K562 (cell line): ENCODE results near the gene NF1. TPM values are rescaled to one million over a fixed set of nuclear protein-coding genes. Genes with fewer than 3 reads are reported as not detected.
A peak's percentile ranks its signal among the peaks of the same experiment; 100 is the strongest.

Experiments used
- ATAC-seq: fragments of 200-7000 bp; cut with Tn5 transposase; 3 replicates; pipeline ENCODE4 v1.9.1; 2020; ENCODE audit warnings: moderate library complexity
- Bru-seq: library from RNA; stranded (reverse); fragments of 400-500 nt; gene quantifications from one replicate; lab custom pipeline; 2021; lab: Mats Ljungman, UMichigan
- BruChase-seq, 2 experiments: library from RNA; stranded (reverse); fragments of 400-500 nt; gene quantifications; one replicate each; lab custom pipeline; 2021; lab: Mats Ljungman, UMichigan
- BruUV-seq: library from RNA; stranded (reverse); fragments of 400-500 nt; replicated peaks from 2 replicates; lab custom pipeline; 2021; lab: Mats Ljungman, UMichigan
- CTCF ChIA-PET: fragments of 300-600 bp; formaldehyde crosslinking; extraction: SDS; loops from one replicate; lab custom pipeline; 2021; ENCODE audit warnings: low intra/inter-chr PET ratio; lab: Yijun Ruan, JAX
- POLR2A ChIA-PET: fragments of 300-600, 350-650 bp; sonication (Branson Sonifier 250); formaldehyde crosslinking; extraction: SDS; loops from one replicate; lab custom pipeline; 2021; ENCODE audit warnings: antibody characterized with exemption, inconsistent platforms; lab: Yijun Ruan, JAX
- DNase-seq, 4 experiments: peaks; one replicate each; pipeline versions ENCODE4 v3.0.0 to v3.0.0-alpha.2; 2011 to 2018; ENCODE audit warnings: low spot score in 3 of 4, mixed read lengths in 3 of 4; ENCODE audit errors: extremely low read depth in 1 of 4
- FAIRE-seq: peaks from 2 replicates; lab custom pipeline; 2011; peaks lifted over from hg19 to GRCh38; lab: Jason Lieb, UNC
- H2AFZ ChIP-seq: 2 replicates; pipeline ENCODE4 v1.6.0; 2011; ENCODE audit warnings: low read depth, low read length, control low read depth, inconsistent platforms
- H3K27ac ChIP-seq: fragments of 200-600 bp; 3 replicates; pipeline ENCODE4 v1.8.0; 2011; ENCODE audit warnings: low read depth, mild to moderate bottlenecking, control low read depth, inconsistent platforms, low read length, moderate library complexity, mixed read lengths; ENCODE audit errors: extremely low read depth
- H3K27me3 ChIP-seq, 2 experiments: fragments of 300-600 bp in 1 of 2; 2 replicates in 1 of 2; 3 replicates in 1 of 2; pipeline versions ENCODE4 v1.6.0 to v1.8.0; 2011; ENCODE audit warnings: inconsistent platforms in 2 of 2, low read length in 2 of 2, mild to moderate bottlenecking in 1 of 2, mixed read lengths in 1 of 2, moderate library complexity in 1 of 2; ENCODE audit not compliant: control insufficient read depth in 2 of 2, insufficient read depth in 2 of 2
- H3K36me3 ChIP-seq: fragments of 300-600 bp; 3 replicates; pipeline ENCODE4 v1.8.0; 2011; ENCODE audit warnings: mild to moderate bottlenecking, low read length, inconsistent platforms; ENCODE audit not compliant: control insufficient read depth, insufficient read depth
- H3K4me1 ChIP-seq, 2 experiments: fragments of 200-600 bp in 1 of 2; replicated peaks in 1 of 2; 2 replicates in 1 of 2; 3 replicates in 1 of 2; pipeline versions ENCODE4 v1.5.1 to v1.8.0; 2011; ENCODE audit warnings: inconsistent platforms in 2 of 2, low read length in 2 of 2, mild to moderate bottlenecking in 1 of 2, mixed read lengths in 1 of 2, moderate library complexity in 1 of 2; ENCODE audit not compliant: control insufficient read depth in 2 of 2, insufficient read depth in 2 of 2
- H3K4me2 ChIP-seq: 2 replicates; pipeline ENCODE4 v1.6.1; 2011; ENCODE audit warnings: low read length, control low read depth, inconsistent platforms, mixed read lengths; ENCODE audit not compliant: insufficient read depth
- H3K4me3 ChIP-seq: fragments of 200-600 bp; sonication (generic), shearing (Covaris generic); 2 replicates; pipeline ENCODE4 v1.5.1; 2016; ENCODE audit warnings: control low read depth, inconsistent platforms
- H3K79me2 ChIP-seq: fragments of 200-600 bp; 3 replicates; pipeline ENCODE4 v1.8.0; 2011; ENCODE audit warnings: low read length, inconsistent platforms; ENCODE audit not compliant: control insufficient read depth, insufficient read depth
- H3K9ac ChIP-seq, 2 experiments: 2 replicates each; pipeline versions ENCODE4 v1.6.0 to v1.6.1; 2011; ENCODE audit warnings: low read depth in 2 of 2, low read length in 2 of 2, control low read depth in 1 of 2, inconsistent platforms in 1 of 2, mild to moderate bottlenecking in 1 of 2, mixed read lengths in 1 of 2; ENCODE audit not compliant: insufficient read depth in 1 of 2
- H3K9me1 ChIP-seq: one replicate; pipeline ENCODE4 v1.6.0; 2011; ENCODE audit warnings: inconsistent platforms, mild to moderate bottlenecking, low read length, moderate library complexity; ENCODE audit not compliant: control insufficient read depth, insufficient read depth
- H3K9me3 ChIP-seq: replicated peaks from 2 replicates; pipeline ENCODE4 v1.5.1; 2011; ENCODE audit warnings: low read depth, low read length, inconsistent platforms; ENCODE audit not compliant: control insufficient read depth, insufficient read depth
- H4K20me1 ChIP-seq: replicated peaks from 2 replicates; pipeline ENCODE4 v1.6.1; 2011; ENCODE audit warnings: low read length, inconsistent platforms, mixed read lengths; ENCODE audit not compliant: control insufficient read depth, insufficient read depth
- CREM ChIP-seq: IDR thresholded peaks from 2 replicates; pipeline ENCODE4 v1.6.1; 2014; ENCODE audit warnings: antibody characterized with exemption, low read depth
- HDAC6 ChIP-seq: IDR thresholded peaks from 2 replicates; pipeline ENCODE4 v1.6.1; 2012; ENCODE audit warnings: low read depth, mild to moderate bottlenecking, control low read depth, inconsistent platforms, low read length, moderate library complexity
- ILF3 ChIP-seq: fragments of 450-650 bp; IDR thresholded peaks from 2 replicates; pipeline ENCODE4 v1.6.1; 2018; ENCODE audit warnings: antibody characterized with exemption, mild to moderate bottlenecking, moderate library complexity, borderline replicate concordance
- VEZF1 ChIP-seq: fragments of 200-800 bp; sonication (Bioruptor generic); IDR thresholded peaks from 2 replicates; pipeline ENCODE4 v1.6.1; 2017; ENCODE audit warnings: missing genetic modification characterization, missing compliant biosample characterization
- ZNF197 ChIP-seq: fragments of 200-800 bp; sonication (Bioruptor generic); IDR thresholded peaks from 2 replicates; pipeline ENCODE4 v1.6.1; 2016; ENCODE audit warnings: low read depth, missing genetic modification characterization, missing compliant biosample characterization
- ZNF41 ChIP-seq: fragments of 250-450 bp; sonication (Bioruptor Pico); conservative IDR thresholded peaks from 2 replicates; pipeline ENCODE4 v1.4.0; 2020; ENCODE audit warnings: mild to moderate bottlenecking
- WGBS: fragments of 100-300 bp; shearing (Covaris generic); methylation state at CpG from one replicate; pipeline ENCODE4 v1.1.6; 2016; ENCODE audit warnings: low coverage, mixed read lengths; ENCODE audit not compliant: insufficient coverage; ENCODE audit errors: missing lambda C conversion rate; 5-methylcytosine and 5-hydroxymethylcytosine counted together
- in situ Hi-C: fragments of 300-500 bp; cut with MboI; formaldehyde crosslinking; loops from 4 replicates; pipeline ENCODE4 v1.15.0; 2018; ENCODE audit warnings: inconsistent platforms, mixed read lengths
- intact Hi-C: fragments of 100-400 bp; cut with micrococcal nuclease; formaldehyde crosslinking; loops from 2 replicates; pipeline ENCODE4 v1.14.2; 2022
- long read RNA-seq, 3 experiments: library from polyadenylated mRNA in 2 of 3; library from RNA in 1 of 3; unstranded in 2 of 3; stranded (forward) in 1 of 3; transcript quantifications; one replicate each; pipeline ENCODE4 v2.0.0, GENCODE V29; 2019 to 2022
- polyA minus RNA-seq, 3 experiments: library from RNA; depleted of rRNA, polyadenylated mRNA; stranded (reverse); fragments of >200 nt; gene quantifications; 2 replicates each; pipeline ENCODE4 v1.2.3, GENCODE V29; 2011
- polyA plus RNA-seq, 8 experiments: library from polyadenylated mRNA; depleted of rRNA in 4 of 8; stranded (reverse) in 5 of 8; unstranded in 3 of 8; fragments of >200 nt; fragmentation: Nextera tagmentation in 2 of 8; fragmentation: Illumina TruSeq in 1 of 8; extraction: Ambion mirVana in 2 of 8; extraction: Trizol in 1 of 8; gene quantifications; 2 replicates each; pipeline versions ENCODE4 v1.2.1 to v1.2.3, GENCODE V29; 2011 to 2014; ENCODE audit warnings: inconsistent platforms in 1 of 8, missing spikeins in 1 of 8
- total RNA-seq, 7 experiments: library from RNA; depleted of rRNA in 6 of 7; stranded (reverse); fragments of >200 nt in 6 of 7; fragmentation: Illumina TruSeq in 2 of 7; extraction: Trizol in 2 of 7; gene quantifications; 2 replicates each; pipeline versions ENCODE4 v1.2.1 to v1.2.3, GENCODE V29; 2011 to 2021; ENCODE audit warnings: low replicate concordance in 1 of 7
- TF ChIP-seq, protein P1 (sequence below): fragments of 250-450 bp; sonication (Bioruptor Pico); IDR thresholded peaks from 2 replicates; pipeline ENCODE4 v1.4.0; 2020; ENCODE audit warnings: mild to moderate bottlenecking
- TF ChIP-seq, protein P2 (sequence below): fragments of 150-350 bp; IDR thresholded peaks from 2 replicates; pipeline ENCODE4 v1.6.1; 2014; ENCODE audit warnings: low read depth, mild to moderate bottlenecking, low read length, borderline replicate concordance

Gene NF1
- total RNA-seq (2011; cell fraction: chromatin; rRNA removed; ENCODE audit: low replicate concordance) = 108 and 331 TPM in 2 replicates
- total RNA-seq (2011; cell fraction: nucleolus; rRNA removed) = 49.7 and 67.6 TPM in 2 replicates
- 113 and 152 TPM in 2 replicates for total RNA-seq (2011; cell fraction: nucleoplasm; rRNA removed)
- total RNA-seq (2014; rRNA removed) = 13.4 and 16.7 TPM in 2 replicates
- 26.3 TPM in 2 replicates for total RNA-seq (2014; rRNA removed; fragmentation: Illumina TruSeq; extraction: Trizol)
- total RNA-seq (2015; rRNA removed; fragmentation: Illumina TruSeq; extraction: Trizol) = 24.3 and 24.6 TPM in 2 replicates
- 36.5 and 41.9 TPM in 2 replicates for total RNA-seq (2021)
- polyA plus RNA-seq (2011; rRNA removed) = 16.7 and 29.3 TPM in 2 replicates
- polyA plus RNA-seq (2011; cell fraction: cytosol; rRNA removed) = 16.4 and 18.7 TPM in 2 replicates
- polyA plus RNA-seq (2011; cell fraction: nucleus; rRNA removed) = 41.9 and 61.1 TPM in 2 replicates
- 16.3 and 16.9 TPM in 2 replicates for polyA plus RNA-seq (2012)
- 23.9 and 30.8 TPM in 2 replicates for polyA plus RNA-seq (2014; fragmentation: Illumina TruSeq; extraction: Trizol)
- polyA plus RNA-seq (2014; fragmentation: Nextera tagmentation; extraction: Ambion mirVana) = 1 to 10 TPM; 3.4 to 7.5 TPM
- polyA plus RNA-seq (2014; rRNA removed) = 14.0 and 15.4 TPM in 2 replicates
- polyA minus RNA-seq (2011; rRNA and poly(A)+ RNA removed) = 132 and 170 TPM in 2 replicates
- polyA minus RNA-seq (2011; cell fraction: cytosol; rRNA and poly(A)+ RNA removed) = 35.1 and 79.9 TPM in 2 replicates
- polyA minus RNA-seq (2011; cell fraction: nucleus; rRNA and poly(A)+ RNA removed) = 84.1 and 101 TPM in 2 replicates
- Bru-seq, nascent RNA = percentile 79 among the genes with signal in this experiment
- percentile 88 among the genes with signal in this experiment for BruChase-seq, experiment 1, labeled RNA remaining after a 2-hour chase
- percentile 89 among the genes with signal in this experiment for BruChase-seq, experiment 2, labeled RNA remaining after a 6-hour chase
- long read RNA-seq, experiment 1, full-length matches to known transcripts = 3 of 39 reads
- long read RNA-seq, experiment 1, partial matches to known transcripts = 12 of 39 reads
- long read RNA-seq, experiment 1, other reads (novel, unspliced or antisense) = 24 of 39 reads
- long read RNA-seq, experiment 2, partial matches to known transcripts = 2 of 12 reads
- long read RNA-seq, experiment 2, other reads (novel, unspliced or antisense) = 9 of 12 reads
- long read RNA-seq, experiment 3, partial matches to known transcripts = 1 of 1 reads
- long read RNA-seq, experiment 3, other reads (novel, unspliced or antisense) = 0 of 1 reads

DNA sequence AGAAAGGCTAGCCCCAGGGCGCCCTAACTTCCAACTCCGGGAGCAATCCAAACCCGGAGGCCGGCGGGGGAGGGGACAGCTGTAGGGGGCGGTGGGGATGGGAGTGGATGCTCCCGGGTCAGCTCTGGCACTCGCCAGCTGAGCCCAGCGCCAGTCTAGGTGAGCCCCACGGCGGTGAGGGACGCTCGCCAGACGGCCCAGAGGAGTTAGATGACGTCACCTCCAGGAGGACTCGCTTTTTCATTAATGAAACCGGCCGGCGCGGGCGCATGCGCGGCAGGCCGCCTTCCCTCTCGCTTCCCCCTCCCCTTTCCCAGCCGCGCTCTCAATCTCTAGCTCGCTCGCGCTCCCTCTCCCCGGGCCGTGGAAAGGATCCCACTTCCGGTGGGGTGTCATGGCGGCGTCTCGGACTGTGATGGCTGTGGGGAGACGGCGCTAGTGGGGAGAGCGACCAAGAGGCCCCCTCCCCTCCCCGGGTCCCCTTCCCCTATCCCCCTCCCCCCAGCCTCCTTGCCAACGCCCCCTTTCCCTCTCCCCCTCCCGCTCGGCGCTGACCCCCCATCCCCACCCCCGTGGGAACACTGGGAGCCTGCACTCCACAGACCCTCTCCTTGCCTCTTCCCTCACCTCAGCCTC, at the start of gene NF1:
NF1 (plus strand) TSS at position 378 of the 636 bp plus-strand sequence. CDS start 333 bp downstream, outside the sequence.
- no peaks in the 10 kb centered on the region for H3K9me1 ChIP-seq
- no peaks in the 10 kb centered on the region for H3K27me3 ChIP-seq
- ChIA-PET POLR2A (interaction anchor here (0.6 to 2.2 kb wide), 16 partner anchors 9 to 1798 kb away, joined by 3 to 10 read pairs (median 4); no protein-coding TSS in a partner anchor), CTCF (no interaction called here)
- no peaks in the 10 kb centered on the region; the same call in 1 of the 3 replicates for H3K36me3 ChIP-seq
- ATAC-seq (peak; percentile 95), FAIRE-seq (peak; percentile 74), DNase-seq (peak; percentile 96 to 98 (median 98))
- peak within 1 kb of the TSS; percentile 99 for H3K4me3 ChIP-seq
- peaks cover 9 to 11% of the 10 kb centered on the region in 2 experiments; a peak in 4 of 5 replicates for H3K4me1 ChIP-seq
- in situ Hi-C loops = no loop called here
- intact Hi-C loops = loop anchor here (5.0 kb wide), 1 partner anchor 123 kb away; no protein-coding TSS in a partner anchor
- peak within 1 kb of the TSS; percentile 93 for H3K27ac ChIP-seq
- WGBS = 3% methylated on average over 12 of the region's 45 CpGs
- BruUV-seq = no TSS peak
- H3K79me2 ChIP-seq = peaks cover 42% of the 10 kb centered on the region
- H4K20me1 ChIP-seq = no peaks in the 10 kb centered on the region
- H3K9ac ChIP-seq = peak within 1 kb of the TSS; percentile 74 to 94
- no peaks in the 10 kb centered on the region for H3K9me3 ChIP-seq
- H2AFZ ChIP-seq = peak within 1 kb of the TSS; percentile 64
- peak within 1 kb of the TSS; percentile 86 for H3K4me2 ChIP-seq
- TF ChIP-seq ZNF197 (CRISPR knock-in tag) (0 out of 2 replicates have a peak, but pooled peaks have one; percentile 14), ILF3 (no peak), VEZF1 (CRISPR knock-in tag) (peak; percentile 91), ZNF41 (CRISPR knock-in tag) (no peak), HDAC6 (no peak), CREM (peak; percentile 92)
- TF ChIP-seq, protein P1, sequence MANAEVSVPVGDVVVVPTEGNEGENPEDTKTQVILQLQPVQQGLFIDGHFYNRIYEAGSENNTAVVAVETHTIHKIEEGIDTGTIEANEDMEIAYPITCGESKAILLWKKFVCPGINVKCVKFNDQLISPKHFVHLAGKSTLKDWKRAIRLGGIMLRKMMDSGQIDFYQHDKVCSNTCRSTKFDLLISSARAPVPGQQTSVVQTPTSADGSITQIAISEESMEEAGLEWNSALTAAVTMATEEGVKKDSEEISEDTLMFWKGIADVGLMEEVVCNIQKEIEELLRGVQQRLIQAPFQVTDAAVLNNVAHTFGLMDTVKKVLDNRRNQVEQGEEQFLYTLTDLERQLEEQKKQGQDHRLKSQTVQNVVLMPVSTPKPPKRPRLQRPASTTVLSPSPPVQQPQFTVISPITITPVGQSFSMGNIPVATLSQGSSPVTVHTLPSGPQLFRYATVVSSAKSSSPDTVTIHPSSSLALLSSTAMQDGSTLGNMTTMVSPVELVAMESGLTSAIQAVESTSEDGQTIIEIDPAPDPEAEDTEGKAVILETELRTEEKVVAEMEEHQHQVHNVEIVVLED (CRISPR knock-in tag) = peak; percentile 44; the same call in 1 of the 2 replicates
- TF ChIP-seq, protein P2, sequence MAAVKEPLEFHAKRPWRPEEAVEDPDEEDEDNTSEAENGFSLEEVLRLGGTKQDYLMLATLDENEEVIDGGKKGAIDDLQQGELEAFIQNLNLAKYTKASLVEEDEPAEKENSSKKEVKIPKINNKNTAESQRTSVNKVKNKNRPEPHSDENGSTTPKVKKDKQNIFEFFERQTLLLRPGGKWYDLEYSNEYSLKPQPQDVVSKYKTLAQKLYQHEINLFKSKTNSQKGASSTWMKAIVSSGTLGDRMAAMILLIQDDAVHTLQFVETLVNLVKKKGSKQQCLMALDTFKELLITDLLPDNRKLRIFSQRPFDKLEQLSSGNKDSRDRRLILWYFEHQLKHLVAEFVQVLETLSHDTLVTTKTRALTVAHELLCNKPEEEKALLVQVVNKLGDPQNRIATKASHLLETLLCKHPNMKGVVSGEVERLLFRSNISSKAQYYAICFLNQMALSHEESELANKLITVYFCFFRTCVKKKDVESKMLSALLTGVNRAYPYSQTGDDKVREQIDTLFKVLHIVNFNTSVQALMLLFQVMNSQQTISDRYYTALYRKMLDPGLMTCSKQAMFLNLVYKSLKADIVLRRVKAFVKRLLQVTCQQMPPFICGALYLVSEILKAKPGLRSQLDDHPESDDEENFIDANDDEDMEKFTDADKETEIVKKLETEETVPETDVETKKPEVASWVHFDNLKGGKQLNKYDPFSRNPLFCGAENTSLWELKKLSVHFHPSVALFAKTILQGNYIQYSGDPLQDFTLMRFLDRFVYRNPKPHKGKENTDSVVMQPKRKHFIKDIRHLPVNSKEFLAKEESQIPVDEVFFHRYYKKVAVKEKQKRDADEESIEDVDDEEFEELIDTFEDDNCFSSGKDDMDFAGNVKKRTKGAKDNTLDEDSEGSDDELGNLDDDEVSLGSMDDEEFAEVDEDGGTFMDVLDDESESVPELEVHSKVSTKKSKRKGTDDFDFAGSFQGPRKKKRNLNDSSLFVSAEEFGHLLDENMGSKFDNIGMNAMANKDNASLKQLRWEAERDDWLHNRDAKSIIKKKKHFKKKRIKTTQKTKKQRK = no peak
